Superior temporal gyrus (tissue), 1 donor: ENCODE data around the gene SNAPC4.
"Not testable (repeated sequence)": the region's sequence is repeated elsewhere in the genome, so short reads cannot be mapped to it uniquely, and the experiment has no call there.

Source experiments
- DNase-seq: peaks from one replicate; pipeline ENCODE4 v3.0.0-alpha.2; 2016; ENCODE audit errors: extremely low spot score

SNAPC4 gene

DNA sequence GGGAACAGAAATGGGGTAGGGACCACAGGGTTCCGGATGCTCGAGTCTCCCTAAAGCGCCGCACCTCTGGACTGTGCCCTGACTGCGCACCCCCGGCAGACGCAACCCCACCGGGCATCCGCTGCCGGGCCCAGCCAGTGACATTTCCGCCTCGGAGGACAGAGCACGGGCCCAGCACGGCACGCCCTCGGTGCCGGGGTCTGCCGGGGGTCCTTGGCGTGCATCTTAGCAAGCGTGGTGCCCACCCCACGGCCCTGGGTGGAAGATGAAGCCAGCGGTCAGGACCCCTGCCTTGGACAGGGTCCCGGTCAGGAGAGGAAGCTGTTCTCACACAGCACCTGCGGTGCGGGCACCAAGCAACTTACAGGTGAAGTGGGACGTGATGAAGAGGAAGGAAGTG lies 32.6 kb upstream of the SNAPC4 start:
- no peak for DNase-seq

DNA sequence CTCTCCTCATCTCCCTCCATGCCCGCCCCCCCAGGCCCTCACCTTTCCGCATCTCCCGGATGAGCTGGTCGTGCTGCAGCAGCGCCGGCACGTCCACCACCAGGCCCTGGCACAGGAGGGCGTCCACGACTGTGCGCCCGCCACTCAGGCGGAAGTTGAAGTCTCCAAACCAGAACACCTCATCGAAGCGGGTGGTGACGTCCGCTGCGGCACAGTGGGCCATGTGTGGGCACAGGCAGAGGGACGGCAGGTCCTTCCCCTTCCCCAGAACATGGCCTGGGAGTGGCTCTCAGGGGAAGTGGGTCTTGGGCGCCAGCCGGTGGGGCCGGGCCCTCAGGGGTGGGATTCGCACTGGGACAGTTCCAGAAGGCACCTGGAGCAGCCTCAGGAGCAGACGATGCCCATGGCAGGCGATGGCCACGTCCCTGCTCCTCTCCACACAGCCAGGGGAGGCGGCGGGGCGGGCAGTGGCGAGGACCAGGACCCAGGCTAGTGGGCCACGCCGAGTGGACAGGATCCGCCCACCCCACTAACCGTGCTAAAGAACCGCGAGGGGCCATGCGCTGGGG lies 31.9 kb upstream of the SNAPC4 start:
- DNase-seq = no peak

DNA sequence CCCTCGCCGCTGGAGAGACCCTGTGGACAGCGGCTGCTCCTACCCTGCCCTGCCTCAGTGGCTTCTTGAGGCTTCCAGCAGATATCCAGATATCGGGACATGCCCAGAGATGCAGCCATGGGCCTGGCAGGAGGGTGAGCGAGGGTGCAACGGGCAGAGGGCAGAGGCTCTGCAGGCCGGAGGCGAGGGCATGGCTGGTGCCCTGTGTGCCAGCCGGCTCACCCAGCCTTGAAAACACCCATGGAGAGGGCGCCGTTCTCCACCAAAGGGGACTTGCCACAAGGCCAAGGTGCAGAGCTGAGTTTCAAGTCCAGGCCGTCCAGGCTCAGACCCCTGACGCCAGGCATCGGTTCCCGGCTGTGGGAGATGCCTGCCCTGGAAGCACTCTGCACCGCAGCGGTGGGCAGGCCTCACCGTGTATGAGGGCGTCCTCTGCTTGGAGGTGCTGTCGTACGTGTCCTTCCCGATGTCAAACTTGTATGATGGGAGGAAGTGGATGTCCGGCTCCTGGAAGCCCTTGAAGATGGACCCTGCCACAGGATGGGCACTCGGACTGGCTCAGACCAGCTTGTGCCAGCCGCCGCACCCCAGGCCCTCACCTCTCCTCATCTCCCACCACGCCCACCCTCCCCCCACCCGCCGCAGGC lies 30.7 kb upstream of the SNAPC4 start:
- DNase-seq = no peak

GRCh38 chr9:136429683-136430491 lies 29.9 kb upstream of the SNAPC4 start:
- DNase-seq = no peak

- no peak for DNase-seq
Observed at GRCh38 chr9:136429075-136429628, 29.2 kb upstream of the SNAPC4 start.

- no peak for DNase-seq
Observed at GRCh38 chr9:136426787-136427186, 26.8 kb upstream of the SNAPC4 start.

GRCh38 chr9:136425367-136425766 lies 25.4 kb upstream of the SNAPC4 start:
- DNase-seq = not testable (repeated sequence)

- no peak for DNase-seq
Observed at GRCh38 chr9:136424750-136425362, 24.9 kb upstream of the SNAPC4 start.

GRCh38 chr9:136423432-136424146 lies 23.6 kb upstream of the SNAPC4 start:
- DNase-seq = no peak

DNA sequence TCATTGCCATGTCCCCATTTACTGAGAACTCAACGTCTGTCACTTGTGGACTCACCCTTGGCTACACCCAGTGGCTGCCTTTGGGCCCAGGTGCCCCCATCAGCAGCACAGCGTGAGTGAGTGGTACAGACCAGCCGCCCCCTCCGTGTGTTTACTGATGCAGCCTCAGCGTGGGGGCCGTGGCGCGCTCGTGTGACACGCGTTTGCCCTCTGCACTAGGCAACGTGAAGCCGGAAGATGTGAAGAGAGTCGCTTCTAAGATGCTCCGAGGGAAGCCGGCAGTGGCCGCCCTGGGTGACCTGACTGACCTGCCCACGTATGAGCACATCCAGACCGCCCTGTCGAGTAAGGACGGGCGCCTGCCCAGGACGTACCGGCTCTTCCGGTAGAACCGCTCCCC lies 22.9 kb upstream of the SNAPC4 start:
- DNase-seq = no peak

GRCh38 chr9:136421791-136422190 lies 21.8 kb upstream of the SNAPC4 start:
- no peak for DNase-seq

DNA sequence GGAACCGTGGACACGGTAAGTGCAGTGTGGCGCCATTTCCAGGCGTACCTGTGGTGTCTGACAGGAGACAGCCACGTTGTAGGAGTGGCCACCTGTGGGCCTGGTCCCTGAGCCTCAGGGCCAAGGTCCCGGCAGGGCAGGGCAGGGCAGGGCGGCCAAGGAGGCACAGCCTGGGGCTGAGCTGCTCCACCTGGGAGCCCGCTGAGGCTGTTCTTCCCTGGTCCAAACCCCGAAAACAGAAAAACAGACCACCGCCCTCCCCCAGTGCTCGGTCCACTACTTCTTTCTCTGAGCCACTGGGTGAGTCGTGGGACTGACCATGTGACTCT lies 19.1 kb upstream of the SNAPC4 start:
- no peak for DNase-seq

GRCh38 chr9:136418182-136419091 lies 18.5 kb upstream of the SNAPC4 start:
- no peak for DNase-seq

DNA sequence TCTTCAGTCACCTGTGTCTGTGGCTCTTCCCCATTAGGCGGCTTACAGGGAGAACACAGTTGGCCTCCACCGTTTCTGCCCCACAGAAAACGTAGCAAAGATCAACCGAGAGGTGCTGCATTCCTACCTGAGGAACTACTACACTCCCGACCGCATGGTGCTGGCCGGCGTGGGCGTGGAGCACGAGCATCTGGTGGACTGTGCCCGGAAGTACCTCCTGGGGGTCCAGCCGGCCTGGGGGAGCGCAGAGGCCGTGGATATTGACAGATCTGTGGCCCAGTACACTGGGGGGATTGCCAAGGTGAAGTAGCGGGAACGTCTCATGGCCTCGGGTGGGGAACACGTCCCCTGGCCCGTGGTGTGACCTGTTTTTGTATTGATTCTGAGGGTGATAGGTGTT lies 16.9 kb upstream of the SNAPC4 start:
- DNase-seq = no peak

DNA sequence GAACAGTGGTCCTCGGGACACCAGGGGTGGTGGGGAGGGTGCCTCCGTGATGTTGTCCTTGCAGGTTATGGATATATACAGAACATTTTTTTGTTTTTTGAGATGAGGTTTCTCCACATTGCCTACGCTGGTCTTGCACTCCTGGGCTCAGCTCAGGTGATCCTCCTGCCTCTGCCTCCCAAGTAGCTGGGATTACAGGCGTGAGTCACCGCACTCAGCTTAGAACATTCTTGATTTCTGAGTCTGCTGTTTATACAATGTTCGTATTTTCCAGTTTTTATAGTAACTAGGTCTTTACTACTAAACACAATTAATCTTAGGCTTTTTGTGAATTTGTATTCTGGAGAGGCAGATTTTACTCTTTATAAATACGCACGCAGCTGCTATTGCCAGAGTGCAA lies 16.5 kb upstream of the SNAPC4 start:
- DNase-seq = no peak

DNA sequence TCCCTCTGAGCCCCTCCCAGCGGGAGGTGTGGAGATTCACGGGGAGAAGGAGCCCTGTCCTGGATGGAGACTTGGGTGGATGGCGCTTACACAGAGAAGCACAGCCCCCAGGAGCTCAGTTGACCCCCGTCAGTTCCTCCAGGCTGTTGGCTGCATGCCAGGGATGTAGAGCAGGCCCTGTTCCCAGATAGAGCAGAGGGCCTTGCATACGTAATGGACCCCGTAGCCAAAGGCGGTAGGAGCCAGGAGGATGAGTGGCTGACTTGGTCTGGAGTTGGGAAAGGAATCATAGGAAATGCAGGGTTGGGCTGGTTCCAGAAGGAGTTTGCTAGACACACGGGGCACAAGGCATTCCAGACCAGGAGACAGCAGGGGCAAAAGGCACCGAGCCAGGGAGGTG lies 13.0 kb upstream of the SNAPC4 start:
- no peak for DNase-seq

- DNase-seq = no peak
Observed at GRCh38 chr9:136411378-136411777, 11.4 kb upstream of the SNAPC4 start.

- peak; percentile 96 for DNase-seq
Observed at GRCh38 chr9:136410500-136411287, 10.7 kb upstream of the SNAPC4 start, which contains the start of the genes ENTR1 and PMPCA. ENTR1 (minus strand) TSS chr9:136410614; CDS start chr9:136410397, 217 bp downstream. PMPCA (plus strand) TSS chr9:136410658; CDS start chr9:136410669, 11 bp downstream.

DNA sequence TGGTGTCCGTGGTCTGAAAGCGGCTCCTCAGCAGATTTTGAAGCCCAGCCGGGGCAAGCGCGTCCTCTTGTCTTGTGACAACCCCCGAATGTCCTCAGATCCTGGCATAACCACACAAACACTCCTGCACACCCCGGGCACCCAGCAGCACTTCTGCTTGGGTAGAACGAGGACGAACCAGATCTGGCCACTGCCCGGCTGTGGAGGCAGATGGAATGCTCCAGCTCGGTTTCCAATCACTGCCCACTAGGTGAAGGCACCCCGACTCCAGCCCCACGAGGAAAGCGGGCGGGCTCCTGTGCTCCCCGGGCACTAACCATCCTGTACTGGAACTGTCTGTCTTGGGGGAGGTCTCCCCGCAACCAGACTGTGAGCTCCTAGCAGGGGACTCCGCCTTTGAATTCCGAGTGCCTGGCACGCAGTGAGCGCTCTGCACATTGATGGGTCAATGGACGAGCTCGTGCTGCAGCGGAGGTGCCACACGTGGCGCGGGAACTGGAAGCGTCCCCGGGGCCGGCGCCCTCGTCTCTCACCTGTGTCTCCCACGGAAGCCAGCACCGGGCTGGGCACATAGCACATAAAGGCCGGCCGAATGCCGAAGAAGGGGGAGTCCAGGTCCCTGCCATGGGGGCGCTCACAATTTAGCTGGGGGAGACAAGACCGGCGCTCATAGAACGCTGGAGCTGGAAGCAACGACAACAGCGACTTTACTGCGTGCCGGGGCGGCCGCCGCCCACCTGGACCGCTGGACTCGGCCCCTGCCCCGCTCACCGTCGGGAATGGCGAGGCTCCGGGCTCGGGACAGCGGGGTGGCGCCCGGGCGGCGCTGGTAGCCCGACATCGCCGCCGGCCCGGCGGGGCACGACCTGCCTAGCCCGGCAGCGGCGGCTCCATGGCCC lies 9.8 kb upstream of the SNAPC4 start:
- peak; percentile 17 for DNase-seq
